NCI-H1694 treated with DMSO at 0.1 percent for 48 hours (cell line): ENCODE results near the gene VEZF1.
"Not testable (repeated sequence)": the region's sequence is repeated elsewhere in the genome, so short reads cannot be mapped to it uniquely, and the experiment has no call there.

ENCODE experiments used
- DNase-seq: peaks from one replicate; lab custom pipeline; 2025; lab: John Stamatoyannopoulos, UW

VEZF1 gene

GRCh38 chr17:57974053-57974824, 13.8 kb downstream of the VEZF1 start:
- not testable (repeated sequence) for DNase-seq

- no peak for DNase-seq
These were observed 15.9 kb downstream of the VEZF1 start for GRCh38 chr17:57972151-57972550.

GRCh38 chr17:57971572-57971971, 16.5 kb downstream of the VEZF1 start:
- DNase-seq, result no peak

- no peak for DNase-seq
These were observed 17.3 kb downstream of the VEZF1 start for GRCh38 chr17:57970710-57971109.

GRCh38 chr17:57968456-57968855, 19.6 kb downstream of the VEZF1 start:
- no peak for DNase-seq

GRCh38 chr17:57966875-57967274, 21.2 kb downstream of the VEZF1 start:
- no peak for DNase-seq

GRCh38 chr17:57966246-57966645, 21.8 kb downstream of the VEZF1 start:
- DNase-seq, result no peak

GRCh38 chr17:57965521-57966160, 22.4 kb downstream of the VEZF1 start:
- no peak for DNase-seq

- DNase-seq, result no peak
These were observed 24.9 kb downstream of the VEZF1 start for GRCh38 chr17:57963149-57963511.

GRCh38 chr17:57962279-57963148, 25.5 kb downstream of the VEZF1 start:
- DNase-seq, result no peak

- DNase-seq, result no peak
These were observed 28.1 kb downstream of the VEZF1 start for GRCh38 chr17:57959929-57960328.

- not testable (repeated sequence) for DNase-seq
These were observed 29.7 kb downstream of the VEZF1 start for GRCh38 chr17:57958391-57958790.

GRCh38 chr17:57957886-57958285, 30.2 kb downstream of the VEZF1 start:
- no peak for DNase-seq

GRCh38 chr17:57957120-57957850, 30.8 kb downstream of the VEZF1 start:
- DNase-seq, result no peak

- DNase-seq, result no peak
These were observed 31.5 kb downstream of the VEZF1 start for GRCh38 chr17:57956291-57957119.

GRCh38 chr17:57955183-57955931, 32.7 kb downstream of the VEZF1 start, which contains the start of gene CUEDC1:
Gene CUEDC1 (minus strand): TSS chr17:57955412. CDS start chr17:57885564, 69,848 bp downstream.
- peak; percentile 16 for DNase-seq

GRCh38 chr17:57954397-57955182, 33.5 kb downstream of the VEZF1 start:
- DNase-seq, result peak; percentile 45

GRCh38 chr17:57953705-57954396, 34.2 kb downstream of the VEZF1 start:
- no peak for DNase-seq

- DNase-seq, result no peak
These were observed 34.8 kb downstream of the VEZF1 start for GRCh38 chr17:57953219-57953618.
